Measurements from ENCODE around the gene OR4F6.

The OR4F6 gene

GRCh38 chr15:101784644-101785043 is 18.7 kb upstream of the OR4F6 start:
- TF ChIP-seq ZBTB7A (IDR thresholded peaks at IDR 0.05; ENCODE audit: low read depth) (no peak), REST (IDR thresholded peaks at IDR 0.05; ENCODE audit: low read depth) (no peak), EGR1 (IDR thresholded peaks at IDR 0.05) (no peak), NFIC (IDR thresholded peaks at IDR 0.05) (no peak)

- TF ChIP-seq USF1 (IDR thresholded peaks at IDR 0.05) (no peak), TEAD4 (IDR thresholded peaks at IDR 0.05) (no peak), EP300 (IDR thresholded peaks at IDR 0.05; ENCODE audit: borderline replicate concordance) (no peak), YY1 (IDR thresholded peaks at IDR 0.05; ENCODE audit: low read depth) (no peak), RAD21 (IDR thresholded peaks at IDR 0.05; ENCODE audit: low read depth) (no peak), REST (IDR thresholded peaks at IDR 0.05; ENCODE audit: low read depth) (no peak), EGR1 (IDR thresholded peaks at IDR 0.05) (no peak), CEBPB (IDR thresholded peaks at IDR 0.05) (no peak), TCF12 (IDR thresholded peaks at IDR 0.05; ENCODE audit: low read depth) (no peak), TAF1 (IDR thresholded peaks at IDR 0.05; ENCODE audit: low read depth) (no peak), ZBTB7A (IDR thresholded peaks at IDR 0.05; ENCODE audit: low read depth) (no peak), FOXM1 (IDR thresholded peaks at IDR 0.05; ENCODE audit: borderline replicate concordance, low read depth) (no peak), CREB1 (IDR thresholded peaks at IDR 0.05; ENCODE audit: low read depth) (no peak), NFIC (IDR thresholded peaks at IDR 0.05) (no peak)
These were observed 7.9 kb upstream of the OR4F6 start for GRCh38 chr15:101795455-101795854.

- TF ChIP-seq ZBTB7A (IDR thresholded peaks at IDR 0.05; ENCODE audit: low read depth) (no peak), EP300 (IDR thresholded peaks at IDR 0.05; ENCODE audit: borderline replicate concordance) (no peak), FOXM1 (IDR thresholded peaks at IDR 0.05; ENCODE audit: borderline replicate concordance, low read depth) (no peak), CEBPB (IDR thresholded peaks at IDR 0.05) (no peak), REST (IDR thresholded peaks at IDR 0.05; ENCODE audit: low read depth) (no peak), TAF1 (IDR thresholded peaks at IDR 0.05; ENCODE audit: low read depth) (no peak), CREB1 (IDR thresholded peaks at IDR 0.05; ENCODE audit: low read depth) (no peak)
These were observed 3.6 kb upstream of the OR4F6 start for GRCh38 chr15:101799665-101800064.

GRCh38 chr15:101801048-101801447 is 2.3 kb upstream of the OR4F6 start:
- TF ChIP-seq USF1 (IDR thresholded peaks at IDR 0.05): no peak
- no peak for TF ChIP-seq RAD21 (IDR thresholded peaks at IDR 0.05; ENCODE audit: low read depth)
- TF ChIP-seq EGR1 (IDR thresholded peaks at IDR 0.05): no peak
- no peak for TF ChIP-seq TEAD4 (IDR thresholded peaks at IDR 0.05)
- no peak for TF ChIP-seq NFIC (IDR thresholded peaks at IDR 0.05)
- no peak for TF ChIP-seq MAX (IDR thresholded peaks at IDR 0.05)
- no peak for TF ChIP-seq CEBPB (IDR thresholded peaks at IDR 0.05)
- TF ChIP-seq CREB1 (IDR thresholded peaks at IDR 0.05; ENCODE audit: low read depth): no peak
- TF ChIP-seq REST (IDR thresholded peaks at IDR 0.05; ENCODE audit: low read depth): no peak
- no peak for TF ChIP-seq ZBTB7A (IDR thresholded peaks at IDR 0.05; ENCODE audit: low read depth)

Measured in Ishikawa (cell line).